NCI-H2227 (cell line): ENCODE data around the gene MROH2A.

Source experiments
- DNase-seq: peaks from one replicate; lab custom pipeline; 2025; ENCODE audit not compliant: unreplicated experiment; lab: John Stamatoyannopoulos, UW

The MROH2A gene

DNA sequence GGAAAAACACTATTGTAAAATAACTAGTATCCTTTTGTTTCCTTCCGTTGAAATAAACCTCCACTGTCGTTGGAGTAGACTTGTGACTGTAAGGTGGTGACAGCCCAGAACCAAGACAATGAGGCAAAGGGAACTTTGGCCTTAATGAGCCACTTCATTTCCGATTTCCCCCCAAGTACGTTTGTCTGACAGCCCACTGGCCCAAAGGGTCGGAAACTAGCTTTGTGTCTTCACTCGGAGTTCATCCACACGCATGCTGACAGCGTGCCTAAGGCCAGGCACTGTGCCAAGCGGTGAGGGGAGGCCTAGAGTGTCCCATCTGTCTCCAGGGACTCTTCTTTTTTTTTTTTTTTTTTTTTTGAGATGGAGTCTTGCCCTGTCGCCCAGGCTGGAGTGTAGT lies 55.2 kb downstream of the MROH2A start:
- no peak for DNase-seq

DNA sequence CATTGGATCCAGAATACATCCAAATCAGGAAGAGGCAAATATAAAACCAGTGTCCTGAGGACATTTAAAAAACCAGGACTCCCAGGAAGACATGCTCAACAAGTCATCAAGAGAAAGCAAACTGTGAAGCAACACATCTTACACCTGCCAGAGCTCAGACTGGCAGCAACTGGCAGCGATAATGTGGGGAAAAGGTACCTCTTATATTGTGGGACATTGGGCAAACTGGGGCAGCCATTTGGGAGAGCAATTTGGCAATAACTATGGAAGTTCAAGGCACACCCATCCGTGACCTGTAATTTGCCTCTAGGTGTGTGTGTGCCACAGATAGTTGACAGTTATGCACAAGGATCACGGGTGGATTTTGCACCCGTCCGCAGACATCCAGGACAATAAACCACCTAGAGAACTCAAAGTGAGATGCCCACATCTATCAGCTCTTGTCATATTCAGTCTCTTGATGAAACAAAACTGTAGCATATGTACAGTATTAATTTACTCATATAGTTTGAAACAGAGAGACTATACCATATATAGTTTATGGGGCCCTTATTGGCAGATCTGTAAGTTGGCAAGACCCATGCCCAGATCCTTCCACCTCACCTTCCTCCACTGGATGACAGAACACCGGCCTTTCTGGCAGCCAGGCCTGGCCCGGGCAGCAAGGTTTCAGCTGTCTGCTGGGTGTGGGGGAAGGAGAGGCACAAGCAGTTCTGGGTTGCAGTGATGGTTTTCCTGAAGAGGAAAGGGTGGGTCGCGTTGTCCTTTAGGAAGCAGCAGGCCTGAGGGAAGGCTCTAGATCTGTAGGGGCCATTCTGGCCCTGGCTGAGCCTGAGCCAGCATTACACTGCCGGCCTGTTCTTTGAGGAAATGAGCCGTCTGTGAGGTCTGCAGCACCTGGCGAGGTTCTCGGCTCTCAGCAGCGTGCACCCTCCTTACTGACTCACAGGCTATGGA lies 57.4 kb downstream of the MROH2A start:
- no peak for DNase-seq

DNA sequence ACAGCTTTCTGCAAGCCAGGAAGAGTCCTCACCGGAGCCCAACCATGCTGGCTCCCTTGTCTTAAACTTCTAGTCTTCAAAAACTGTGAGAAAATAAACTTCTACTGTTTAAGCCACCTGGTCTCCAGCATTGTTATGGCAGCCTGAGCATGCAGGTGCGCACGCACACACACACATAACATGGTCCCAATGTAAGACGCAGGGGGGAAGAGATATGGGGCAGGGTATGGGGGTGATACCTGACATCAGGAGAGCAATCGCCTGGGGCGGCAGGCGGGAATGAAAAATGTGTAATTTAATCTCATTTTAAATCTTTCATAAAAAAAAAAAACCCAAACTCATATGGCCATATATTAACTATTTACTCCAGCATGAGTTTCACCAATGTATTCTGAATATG lies 58.2 kb downstream of the MROH2A start:
- DNase-seq: no peak

DNA sequence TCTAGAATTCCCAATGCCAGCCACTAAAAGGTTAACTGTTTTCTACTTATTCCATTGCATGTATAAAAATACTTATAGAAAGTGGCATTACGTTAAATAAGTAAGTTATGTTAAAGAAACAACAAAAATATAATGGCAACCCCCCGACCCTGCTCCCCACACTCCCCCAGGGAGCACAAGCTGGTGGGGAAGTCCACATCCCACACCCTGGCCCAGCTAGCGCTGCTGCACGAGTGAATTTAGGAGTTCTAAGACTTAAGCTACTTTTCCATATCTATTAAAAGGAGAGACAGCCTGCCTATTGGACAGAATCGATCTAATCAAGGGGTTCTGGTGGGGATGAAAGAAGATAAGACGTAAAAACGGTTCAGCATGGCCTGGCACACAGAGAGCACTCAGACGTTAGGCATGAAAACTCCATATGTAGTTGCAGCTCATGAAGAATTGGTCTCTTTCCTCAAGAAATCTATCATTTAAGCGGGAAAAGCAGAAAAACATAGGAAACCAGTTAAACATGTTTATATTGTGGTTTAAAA lies 59.6 kb downstream of the MROH2A start:
- DNase-seq: no peak

GRCh38 chr2:233838251-233838650 lies 60.1 kb downstream of the MROH2A start:
- DNase-seq: no peak

GRCh38 chr2:233838726-233839446 lies 60.8 kb downstream of the MROH2A start:
- DNase-seq: no peak

DNA sequence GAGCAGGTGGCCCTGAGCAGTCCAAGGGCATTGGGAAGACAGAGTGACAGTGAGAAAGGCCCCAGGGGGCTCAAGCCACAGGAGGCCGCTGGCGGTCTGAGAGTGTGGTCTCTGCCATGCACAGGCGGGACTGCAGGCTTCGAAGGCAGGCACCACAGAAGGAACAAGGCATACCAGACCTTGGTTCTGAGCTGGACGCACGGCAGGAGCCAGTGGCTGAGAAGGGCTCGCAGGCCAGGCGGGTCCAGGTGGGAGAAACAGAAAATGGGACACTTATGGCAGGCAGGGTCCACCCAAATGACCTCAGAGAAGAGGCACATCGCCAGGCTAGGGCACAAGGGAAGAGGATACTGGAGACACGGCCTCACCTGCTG lies 61.3 kb downstream of the MROH2A start:
- DNase-seq: no peak

DNA sequence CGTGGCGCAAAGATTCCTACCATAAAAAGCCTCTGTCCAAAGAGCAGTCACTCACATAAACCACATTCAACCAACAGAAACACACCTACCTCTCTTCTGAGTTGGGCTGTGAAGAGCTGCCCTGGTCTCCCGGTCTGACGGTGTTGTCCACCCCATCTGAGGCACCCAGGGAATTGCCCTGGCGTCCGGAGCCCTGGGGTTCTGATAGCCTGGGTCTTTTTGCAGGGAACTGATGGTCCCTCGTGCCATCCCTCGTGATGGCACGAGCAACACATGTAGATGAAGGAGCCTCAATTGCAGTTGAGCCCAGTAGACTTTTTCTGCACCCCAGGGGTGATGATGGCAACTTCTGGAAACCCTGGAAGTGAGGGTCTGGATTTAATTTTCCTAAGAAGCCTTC lies 62.4 kb downstream of the MROH2A start:
- DNase-seq: no peak

GRCh38 chr2:233841183-233841582 lies 63.1 kb downstream of the MROH2A start:
- no peak for DNase-seq

GRCh38 chr2:233844064-233844807 lies 66.1 kb downstream of the MROH2A start:
- no peak for DNase-seq

DNA sequence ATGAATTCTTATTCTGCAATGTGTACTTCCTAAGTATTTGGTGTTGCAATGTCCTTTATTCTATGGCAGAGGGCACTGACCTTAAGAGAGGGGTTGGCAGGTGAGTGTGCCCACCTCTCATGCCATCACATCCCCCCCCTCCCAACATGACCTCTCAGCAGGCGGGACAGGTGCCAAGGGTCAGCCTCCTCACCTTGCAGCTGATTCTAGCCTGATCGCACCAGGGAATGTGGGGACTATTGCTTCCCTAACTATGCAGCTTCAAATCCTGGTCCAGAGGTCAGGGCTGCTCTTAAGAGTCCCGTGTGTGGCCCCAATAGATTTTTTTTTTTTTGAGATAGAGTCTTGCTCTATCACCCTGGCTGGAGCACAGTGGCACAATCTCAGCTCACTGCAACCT lies 66.7 kb downstream of the MROH2A start:
- DNase-seq: no peak

GRCh38 chr2:233845301-233846060 lies 67.4 kb downstream of the MROH2A start:
- DNase-seq: no peak

DNA sequence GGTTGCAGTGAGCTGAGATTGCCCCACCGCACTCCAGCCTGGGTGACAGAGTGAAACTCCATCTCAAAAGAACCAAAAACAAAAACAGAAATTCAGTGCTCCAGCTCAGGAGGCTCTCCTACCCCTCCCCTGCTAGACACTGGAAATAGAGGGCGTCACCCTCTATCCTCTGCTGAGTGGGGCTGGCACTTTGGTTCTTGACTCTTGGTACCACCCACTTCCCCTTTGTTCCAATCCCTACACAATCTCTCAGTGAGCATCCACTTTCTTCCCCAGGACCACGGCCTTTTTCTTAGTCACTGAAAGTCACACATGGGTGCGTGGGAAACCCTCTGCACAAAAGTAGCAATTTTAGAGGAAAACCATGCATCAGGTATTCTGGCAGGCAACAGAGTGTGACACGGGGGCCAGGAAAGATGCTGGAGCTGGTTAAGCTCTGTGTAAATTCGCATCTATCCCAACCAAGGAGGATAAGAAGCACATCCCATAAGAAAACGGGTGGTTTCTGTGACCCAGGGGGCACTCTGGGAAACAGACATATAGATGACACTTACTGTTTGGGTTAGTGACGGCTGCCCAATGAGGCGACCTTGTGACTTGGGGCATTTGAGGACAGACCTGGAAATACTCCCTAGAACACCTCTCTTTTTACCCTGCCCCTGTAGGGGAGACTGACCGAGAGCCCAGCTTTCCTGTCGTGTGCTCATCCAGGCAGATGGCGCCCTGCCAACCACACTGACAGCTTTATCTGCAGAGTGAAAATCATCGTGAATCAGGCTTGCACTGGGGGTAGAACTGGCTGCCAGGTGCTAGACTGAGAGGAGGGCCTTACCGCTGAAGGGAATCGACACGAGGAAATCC lies 68.5 kb downstream of the MROH2A start:
- no peak for DNase-seq

GRCh38 chr2:233847248-233847898 lies 69.2 kb downstream of the MROH2A start:
- DNase-seq: no peak

DNA sequence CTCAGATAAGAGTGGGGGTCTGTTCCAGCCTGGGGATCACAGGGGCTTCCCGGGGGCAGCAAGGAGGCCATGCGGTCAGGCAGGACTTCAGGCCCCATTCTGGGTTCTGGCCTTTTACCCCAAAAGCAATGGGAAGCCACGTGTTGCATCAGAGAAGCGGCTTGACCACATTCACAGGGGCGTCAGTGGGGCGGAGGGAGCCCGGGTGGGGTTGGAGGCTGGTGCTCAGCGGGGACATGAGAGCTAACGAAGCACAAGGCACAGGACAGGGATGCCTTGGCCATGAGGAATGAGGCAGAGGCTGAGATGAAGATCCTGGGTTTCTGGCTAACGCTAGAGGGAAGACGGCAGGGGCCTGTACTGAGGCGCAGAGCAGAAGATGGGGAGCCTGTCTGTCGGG lies 70.1 kb downstream of the MROH2A start:
- DNase-seq: no peak

GRCh38 chr2:233849607-233850271 lies 71.6 kb downstream of the MROH2A start:
- no peak for DNase-seq

GRCh38 chr2:233850745-233851144 lies 72.6 kb downstream of the MROH2A start:
- no peak for DNase-seq

DNA sequence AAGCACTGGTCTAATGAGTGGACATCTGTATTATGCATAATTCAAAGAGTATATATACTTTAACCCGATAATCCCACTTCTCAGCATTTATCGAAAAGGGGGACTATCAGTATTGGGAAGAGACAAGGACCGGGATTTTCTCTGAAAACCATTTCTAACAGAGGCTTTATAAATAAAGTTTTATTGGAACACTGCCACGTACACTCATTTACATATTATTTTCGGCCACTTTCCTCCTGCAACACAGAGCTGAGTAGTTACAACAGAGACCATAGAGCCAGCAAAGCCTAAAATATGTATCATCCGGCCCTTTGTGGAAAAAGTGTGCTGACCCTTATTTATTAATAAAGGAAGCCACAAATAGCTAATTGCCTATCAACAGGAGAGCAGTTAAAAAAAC lies 73.0 kb downstream of the MROH2A start:
- DNase-seq: no peak

GRCh38 chr2:233852056-233852455 lies 73.9 kb downstream of the MROH2A start:
- no peak for DNase-seq
